Adipose tissue (tissue), 3 donors: ENCODE results near the gene RNF208. TPM values are rescaled to one million over a fixed set of nuclear protein-coding genes. Genes with fewer than 3 reads are reported as not detected.
"Not testable (repeated sequence)": the region's sequence is repeated elsewhere in the genome, so short reads cannot be mapped to it uniquely, and the experiment has no call there.

ENCODE experiments used
- H3K27ac ChIP-seq: one replicate; pipeline ENCODE4 v1.5.1; 2013; ENCODE audit warnings: low read depth, low read length
- WGBS, 3 donors: extraction: QIAGEN DNeasy Blood & Tissue Kit; methylation state at CpG; one replicate each; pipeline ENCODE4 v1.1.7; 2013; 5-methylcytosine and 5-hydroxymethylcytosine counted together
- polyA plus RNA-seq, 3 donors: library from polyadenylated mRNA; stranded (reverse); fragments of 200-250 nt; gene quantifications; one replicate each; pipeline ENCODE4 v1.2.3, GENCODE V29; 2013
- donor health status: healthy with polysubstance abuse.
- donor health status: Bipolar disorder and iron deficiency.
- donor health status: healthy.

RNF208 gene
- polyA plus RNA-seq, 3 donors = 2.8 to 4.0 (median 3.5) TPM

- H3K27ac ChIP-seq = peak overlapping the region; percentile 52
- 43 to 83% (median 73%) methylated on average over 36 of the region's 36 CpGs for WGBS, 3 donors
Observed at GRCh38 chr9:137242269-137243203, 20.5 kb upstream of the RNF208 start.

- 1 to 2% (median 2%) methylated on average over 47 to 81 of the region's 83 CpGs for WGBS, 3 donors
- H3K27ac ChIP-seq = peak overlapping the region; percentile 52
Observed at GRCh38 chr9:137241490-137242268, 19.6 kb upstream of the RNF208 start.

DNA sequence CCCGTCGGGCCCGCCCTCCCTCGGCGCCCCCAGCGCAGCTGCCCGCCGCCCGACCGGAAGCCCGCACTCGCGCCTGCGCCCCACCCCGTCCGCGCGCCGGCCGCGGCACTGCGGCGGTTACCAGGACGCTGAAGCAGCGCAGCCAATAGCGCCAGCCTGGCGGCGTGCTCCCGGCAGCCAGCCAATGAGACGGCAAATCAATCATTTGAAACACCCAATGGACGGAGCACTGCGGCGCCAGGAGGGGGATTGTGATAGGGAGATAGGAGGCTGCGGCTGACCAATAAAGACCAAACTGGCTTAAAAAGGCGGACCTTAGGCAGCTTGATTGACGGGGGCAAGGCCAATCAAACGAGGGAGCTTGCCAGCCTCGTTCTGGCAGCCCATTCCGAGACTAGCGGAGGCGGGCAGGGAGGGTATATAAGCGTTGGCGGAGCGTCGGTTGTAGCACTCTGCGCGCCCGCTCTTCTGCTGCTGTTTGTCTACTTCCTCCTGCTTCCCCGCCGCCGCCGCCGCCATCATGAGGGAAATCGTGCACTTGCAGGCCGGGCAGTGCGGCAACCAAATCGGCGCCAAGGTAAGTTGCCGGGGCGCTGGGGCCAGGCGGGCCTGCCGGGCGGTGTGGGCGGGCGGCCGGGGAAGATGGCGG, 18.9 kb upstream of the RNF208 start, which contains the start of gene TUBB4B:
TUBB4B (plus strand) TSS at position 447 of the 649 bp plus-strand sequence; CDS start at position 521, 74 bp downstream.
- H3K27ac ChIP-seq = peak within 1 kb of the TSS; percentile 52
- 0 to 1% (median 1%) methylated on average over 54 to 67 of the region's 67 CpGs for WGBS, 3 donors

DNA sequence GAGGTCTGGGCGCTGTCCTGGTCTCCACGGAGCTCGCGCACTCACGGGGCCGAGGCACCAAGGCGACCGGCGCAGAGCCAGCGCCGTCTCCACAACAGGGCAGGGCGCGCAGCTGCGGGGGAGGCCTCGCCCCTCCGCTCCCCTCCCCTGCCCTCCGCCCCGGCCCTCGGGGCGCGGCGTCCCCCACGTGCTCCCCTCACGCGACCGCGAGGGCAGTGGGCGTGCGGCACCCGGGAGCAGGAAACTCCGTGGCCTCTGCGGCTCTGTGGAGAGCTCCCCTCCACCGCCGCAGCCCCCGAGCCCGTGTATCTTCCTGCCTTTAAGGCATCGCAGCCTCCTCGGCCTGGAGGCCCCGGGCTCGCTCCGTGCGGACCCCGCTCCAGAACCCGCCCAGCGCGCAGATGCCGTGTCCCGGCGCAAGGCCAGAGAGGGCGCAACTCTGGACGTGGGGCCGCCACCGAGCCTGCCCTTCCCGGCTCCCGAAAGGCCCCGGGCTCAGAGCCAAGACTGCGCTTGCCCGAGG, 18.3 kb upstream of the RNF208 start:
- peak overlapping the region; percentile 5 for H3K27ac ChIP-seq
- WGBS, 3 donors = 0 to 1% (median 0%) methylated on average over 53 to 58 of the region's 58 CpGs

GRCh38 chr9:137239541-137240200, 17.6 kb upstream of the RNF208 start:
- not testable (repeated sequence) for H3K27ac ChIP-seq
- 42 to 52% (median 48%) methylated on average over 23 to 27 of the region's 27 CpGs for WGBS, 3 donors

- no peak overlapping the region for H3K27ac ChIP-seq
- WGBS, 3 donors = 60 to 81% (median 80%) methylated on average over 13 of the region's 13 CpGs
Observed at GRCh38 chr9:137237759-137238726, 16.0 kb upstream of the RNF208 start.

DNA sequence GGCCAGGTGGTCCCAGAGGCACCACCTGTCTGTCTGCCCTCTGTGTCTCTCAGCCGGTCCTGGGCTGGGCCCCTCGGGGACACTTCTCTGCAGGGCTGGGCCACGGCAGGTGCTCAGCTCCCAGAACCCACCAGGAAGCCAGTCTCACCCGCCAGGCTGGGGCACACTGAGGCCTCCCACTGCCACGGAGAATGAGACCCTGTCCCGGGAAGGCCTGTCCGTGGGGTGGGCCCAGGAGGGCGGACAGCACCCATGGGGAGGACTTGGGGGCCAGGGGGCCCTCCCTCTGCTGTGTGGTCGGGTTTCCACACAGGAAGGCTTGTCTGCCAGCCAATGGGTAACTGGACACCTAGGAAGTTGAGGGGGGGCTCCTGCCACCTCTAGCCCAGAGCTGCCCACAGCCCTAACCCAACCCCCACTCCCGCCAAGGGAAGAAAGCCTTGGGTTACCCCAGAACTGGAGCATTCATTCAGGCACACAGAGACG, 14.9 kb upstream of the RNF208 start:
- no peak overlapping the region for H3K27ac ChIP-seq
- WGBS, 3 donors = 31 to 37% (median 37%) methylated on average over 11 of the region's 11 CpGs

DNA sequence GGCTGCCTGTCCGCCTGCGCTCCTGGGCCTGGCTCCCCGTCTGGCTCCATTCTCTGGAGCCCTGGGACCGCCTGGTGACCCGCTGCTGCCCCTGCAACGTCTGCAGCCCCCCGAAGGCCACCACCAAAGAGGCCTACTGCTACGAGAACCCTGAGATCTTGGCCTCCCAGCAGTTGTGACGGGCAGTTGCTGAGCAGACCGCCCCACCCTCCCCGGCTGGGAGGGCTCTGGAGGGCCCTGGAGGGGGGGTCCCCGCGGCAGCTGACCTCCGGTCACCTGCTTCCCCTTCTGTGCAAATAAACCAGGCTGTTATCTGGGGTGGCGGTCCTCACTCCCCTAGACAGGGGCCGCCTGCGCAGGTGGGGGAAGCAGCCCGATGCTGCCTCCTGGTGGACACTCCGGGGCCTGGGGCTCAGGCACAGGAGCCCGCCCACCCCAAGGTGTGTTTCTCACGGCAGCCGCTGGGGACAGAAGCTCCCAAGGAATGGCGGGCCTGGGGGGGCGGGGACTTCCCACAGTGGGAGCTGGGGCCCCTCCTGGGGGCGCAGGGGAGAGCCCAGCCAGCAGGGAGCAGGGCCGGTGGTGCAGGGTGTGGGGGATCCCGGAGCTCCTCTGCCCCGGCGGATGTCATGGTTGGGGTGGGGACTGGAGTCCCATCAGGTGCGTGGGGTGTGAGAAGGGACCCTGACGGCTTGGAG, 14.3 kb upstream of the RNF208 start:
- H3K27ac ChIP-seq = no peak overlapping the region
- WGBS, 3 donors = 8 to 10% (median 9%) methylated on average over 30 to 31 of the region's 31 CpGs

DNA sequence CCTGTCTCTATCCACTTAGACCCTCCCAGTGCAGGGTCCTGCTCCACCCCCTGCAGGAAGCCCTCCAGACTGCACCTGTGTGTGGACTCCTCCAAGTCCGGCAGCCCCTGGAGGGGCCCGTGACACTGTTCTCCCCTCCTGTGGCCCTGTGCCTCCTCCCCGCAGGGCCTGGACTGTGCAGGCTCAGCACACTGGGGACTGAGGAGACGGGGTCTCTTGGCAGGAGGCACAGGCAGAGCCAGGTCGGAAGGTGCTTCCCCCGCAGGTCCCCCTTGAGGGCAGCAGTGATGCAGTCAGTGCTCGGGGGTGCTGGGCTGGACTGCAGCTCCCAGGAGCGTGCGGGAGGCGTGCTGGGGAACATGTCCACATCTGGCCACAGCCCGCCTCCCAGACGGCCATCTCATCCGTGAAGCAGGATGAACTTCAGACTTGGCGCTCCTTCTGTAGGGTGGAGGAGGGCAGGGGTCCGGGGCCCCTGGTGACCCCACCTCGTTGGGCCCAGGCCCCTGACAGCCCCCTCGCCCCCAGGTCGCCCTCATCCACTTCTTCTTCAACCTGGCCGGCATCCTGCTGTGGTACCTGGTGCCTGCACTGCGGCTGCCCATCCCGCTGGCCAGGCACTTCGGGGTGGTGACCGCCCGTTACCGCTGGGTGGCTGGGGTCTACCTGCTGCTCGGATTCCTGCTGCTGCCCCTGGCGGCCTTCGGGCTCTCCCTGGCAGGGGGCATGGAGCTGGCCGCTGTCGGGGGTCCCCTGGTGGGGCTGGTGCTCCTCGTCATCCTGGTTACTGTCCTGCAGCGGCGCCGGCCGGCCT, 13.6 kb upstream of the RNF208 start:
- WGBS, 3 donors = 61 to 67% (median 66%) methylated on average over 28 to 35 of the region's 35 CpGs
- H3K27ac ChIP-seq = no peak overlapping the region

DNA sequence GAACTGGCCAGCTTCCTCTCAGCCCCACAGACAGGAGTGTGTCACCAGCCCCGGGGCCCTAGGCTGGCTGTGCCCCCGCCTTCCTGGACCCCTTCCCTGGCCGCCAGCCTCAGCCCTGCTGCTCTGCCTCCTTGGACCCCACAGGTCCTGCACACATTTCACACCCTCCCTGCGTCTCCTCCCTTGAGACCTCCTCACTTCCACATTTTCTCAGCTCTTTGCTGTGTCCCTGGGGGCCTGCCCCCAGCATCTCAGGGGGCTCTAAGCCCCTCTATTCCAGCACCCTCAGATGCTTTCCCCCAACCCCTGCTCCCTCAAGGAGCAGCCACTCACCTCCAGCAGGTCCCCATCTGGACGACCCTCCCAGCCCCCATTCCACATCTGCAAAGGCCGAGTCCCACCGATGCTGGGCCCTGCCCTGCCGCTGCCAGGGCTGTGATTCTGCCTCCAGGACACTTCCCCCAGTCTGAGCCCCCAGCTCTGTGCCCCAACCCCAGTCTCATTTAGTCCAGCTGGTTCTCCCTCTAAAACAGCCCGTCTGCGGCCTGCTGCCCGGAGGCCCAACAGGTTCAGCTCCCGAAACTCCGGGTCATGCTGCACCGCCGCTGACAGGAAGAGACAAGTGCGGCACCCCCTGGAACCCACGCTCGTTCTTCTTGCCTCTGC, 12.9 kb upstream of the RNF208 start:
- WGBS, 3 donors = 65 to 82% (median 72%) methylated on average over 17 to 18 of the region's 18 CpGs
- no peak overlapping the region for H3K27ac ChIP-seq

DNA sequence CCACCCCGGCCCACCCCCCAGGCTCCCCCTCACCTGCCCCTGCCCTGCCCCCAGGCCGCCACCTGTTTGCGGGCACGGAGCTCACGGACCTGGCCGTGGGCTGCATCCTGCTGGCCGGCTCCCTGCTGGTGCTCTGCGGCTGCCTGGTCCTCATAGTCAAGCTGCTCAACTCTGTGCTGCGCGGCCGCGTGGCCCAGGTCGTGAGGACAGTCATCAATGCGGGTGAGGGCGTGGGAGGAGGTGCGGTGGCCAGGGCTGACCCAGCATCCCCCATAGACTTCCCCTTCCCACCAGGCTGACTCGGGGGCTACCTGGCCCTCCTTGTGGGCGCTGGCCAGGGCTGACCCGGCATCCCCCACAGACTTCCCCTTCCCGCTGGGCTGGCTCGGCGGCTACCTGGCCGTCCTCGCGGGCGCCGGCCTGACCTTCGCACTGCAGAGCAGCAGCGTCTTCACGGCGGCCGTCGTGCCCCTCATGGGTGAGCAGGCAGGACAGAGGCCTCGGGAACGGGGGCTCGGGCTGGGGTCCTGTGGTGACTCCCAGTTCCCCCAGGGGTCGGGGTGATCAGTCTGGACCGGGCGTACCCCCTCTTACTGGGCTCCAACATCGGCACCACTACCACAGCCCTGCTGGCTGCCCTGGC, 12.1 kb upstream of the RNF208 start:
- WGBS, 3 donors = 47 to 54% (median 49%) methylated on average over 32 to 40 of the region's 40 CpGs
- no peak overlapping the region for H3K27ac ChIP-seq

DNA sequence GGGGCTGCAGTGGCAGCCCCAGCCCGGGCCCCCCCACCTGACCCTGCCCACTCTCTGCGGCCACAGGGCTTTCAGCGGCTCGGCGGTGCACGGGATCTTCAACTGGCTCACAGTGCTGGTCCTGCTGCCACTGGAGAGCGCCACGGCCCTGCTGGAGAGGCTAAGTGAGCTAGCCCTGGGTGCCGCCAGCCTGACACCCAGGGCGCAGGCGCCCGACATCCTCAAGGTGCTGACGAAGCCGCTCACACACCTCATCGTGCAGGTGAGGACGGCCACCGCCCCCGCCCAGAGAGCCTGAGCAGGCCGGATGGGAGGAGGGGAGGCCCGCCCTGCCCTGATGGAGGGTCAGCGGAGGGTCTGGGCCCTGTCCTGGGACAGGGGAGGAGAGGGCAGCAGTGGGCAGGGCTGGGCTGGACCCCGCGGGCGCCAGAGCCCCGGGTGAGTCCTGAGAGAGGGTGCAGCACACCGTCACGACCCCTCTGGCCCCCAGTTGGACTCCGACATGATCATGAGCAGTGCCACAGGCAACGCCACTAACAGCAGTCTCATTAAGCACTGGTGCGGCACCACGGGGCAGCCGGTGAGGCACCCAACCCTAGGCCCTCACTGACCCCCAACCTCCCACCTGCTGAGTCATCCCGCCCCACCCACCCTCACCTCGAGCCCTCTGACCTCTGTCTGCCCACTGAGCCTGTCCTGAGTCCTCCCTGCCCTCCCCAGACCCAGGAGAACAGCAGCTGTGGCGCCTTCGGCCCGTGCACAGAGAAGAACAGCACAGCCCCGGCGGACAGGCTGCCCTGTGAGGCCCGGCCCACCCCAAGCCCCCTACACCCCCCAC, 11.3 kb upstream of the RNF208 start:
- no peak overlapping the region for H3K27ac ChIP-seq
- 69 to 78% (median 74%) methylated on average over 26 to 40 of the region's 40 CpGs for WGBS, 3 donors

GRCh38 chr9:137232510-137232909, 10.5 kb upstream of the RNF208 start:
- WGBS, 3 donors = 66 to 87% (median 75%) methylated on average over 21 to 24 of the region's 24 CpGs
- no peak overlapping the region for H3K27ac ChIP-seq

DNA sequence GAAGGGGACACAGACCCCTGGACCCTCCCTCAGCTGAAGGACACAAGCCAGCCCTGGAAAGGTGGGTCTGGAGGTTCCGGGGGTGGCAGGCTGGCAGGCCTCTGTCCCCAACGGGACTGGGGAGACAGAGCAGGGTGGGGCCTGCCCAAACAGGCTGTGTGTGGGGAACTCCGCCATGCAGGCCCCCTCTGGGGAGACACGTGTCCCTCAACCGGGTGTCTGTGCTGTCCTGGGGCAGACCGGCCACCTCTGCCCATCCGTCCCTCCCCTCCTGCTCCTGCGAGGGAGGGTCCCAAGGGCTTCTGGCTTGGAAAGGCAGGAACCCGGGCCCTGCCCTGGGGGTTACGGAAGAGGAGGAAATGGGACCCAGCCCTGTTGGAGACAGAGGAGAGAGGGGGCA, 10.1 kb upstream of the RNF208 start:
- WGBS, 3 donors = 57 to 78% (median 69%) methylated on average over 10 of the region's 10 CpGs
- H3K27ac ChIP-seq = no peak overlapping the region
